HG02852 (cell line): ENCODE measurements around the gene EFNA2.

ENCODE experiments used
- ATAC-seq: cut with Tn5 transposase; IDR thresholded peaks from one replicate; pipeline ENCODE4 v1.9.1; 2021; ENCODE audit warnings: mild to moderate bottlenecking, moderate library complexity; ENCODE audit not compliant: unreplicated experiment

The EFNA2 gene

DNA sequence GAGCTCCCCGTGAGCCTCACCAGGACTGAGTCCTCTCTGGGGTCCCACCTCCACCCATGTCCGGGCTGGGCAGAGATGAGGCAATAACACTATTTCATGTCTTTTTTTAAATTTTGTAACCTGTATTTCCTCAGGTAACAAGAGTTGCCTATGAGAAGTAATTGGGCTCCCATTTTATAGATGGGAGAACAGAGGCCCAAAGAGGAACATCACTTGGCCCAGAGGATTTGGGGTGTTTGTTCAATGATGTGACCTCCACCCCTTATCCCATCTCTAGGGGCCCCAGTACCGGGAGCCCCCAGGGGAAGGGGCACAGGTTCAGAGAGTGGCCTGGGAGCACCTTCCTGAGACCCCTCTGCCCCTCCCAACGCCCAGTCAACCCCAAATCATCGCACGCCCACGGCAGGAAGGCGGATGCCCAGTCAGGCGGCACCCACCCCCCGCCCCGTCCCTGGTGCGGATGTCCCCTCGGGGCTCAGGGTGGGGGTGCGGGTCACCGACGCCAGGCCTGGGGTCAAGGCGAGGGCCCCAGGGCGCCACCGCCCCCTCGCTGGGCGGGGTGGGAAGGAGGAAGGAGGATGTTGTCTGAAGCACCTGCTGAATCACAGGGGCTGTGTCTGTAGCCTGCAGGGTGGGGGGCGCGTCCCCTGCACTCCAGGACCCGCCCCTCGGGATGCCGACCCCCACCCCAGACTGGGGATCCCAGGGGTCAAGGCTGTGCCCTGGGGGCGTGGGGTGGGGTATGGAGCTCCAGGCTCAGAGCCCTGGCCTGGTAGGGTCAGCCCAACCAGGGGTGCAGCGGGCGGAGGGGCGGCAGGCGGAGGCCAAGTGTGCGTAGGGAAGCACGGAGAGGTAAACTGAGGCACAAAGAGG is 25.6 kb upstream of the EFNA2 start:
- ATAC-seq, result peak; percentile 4

DNA sequence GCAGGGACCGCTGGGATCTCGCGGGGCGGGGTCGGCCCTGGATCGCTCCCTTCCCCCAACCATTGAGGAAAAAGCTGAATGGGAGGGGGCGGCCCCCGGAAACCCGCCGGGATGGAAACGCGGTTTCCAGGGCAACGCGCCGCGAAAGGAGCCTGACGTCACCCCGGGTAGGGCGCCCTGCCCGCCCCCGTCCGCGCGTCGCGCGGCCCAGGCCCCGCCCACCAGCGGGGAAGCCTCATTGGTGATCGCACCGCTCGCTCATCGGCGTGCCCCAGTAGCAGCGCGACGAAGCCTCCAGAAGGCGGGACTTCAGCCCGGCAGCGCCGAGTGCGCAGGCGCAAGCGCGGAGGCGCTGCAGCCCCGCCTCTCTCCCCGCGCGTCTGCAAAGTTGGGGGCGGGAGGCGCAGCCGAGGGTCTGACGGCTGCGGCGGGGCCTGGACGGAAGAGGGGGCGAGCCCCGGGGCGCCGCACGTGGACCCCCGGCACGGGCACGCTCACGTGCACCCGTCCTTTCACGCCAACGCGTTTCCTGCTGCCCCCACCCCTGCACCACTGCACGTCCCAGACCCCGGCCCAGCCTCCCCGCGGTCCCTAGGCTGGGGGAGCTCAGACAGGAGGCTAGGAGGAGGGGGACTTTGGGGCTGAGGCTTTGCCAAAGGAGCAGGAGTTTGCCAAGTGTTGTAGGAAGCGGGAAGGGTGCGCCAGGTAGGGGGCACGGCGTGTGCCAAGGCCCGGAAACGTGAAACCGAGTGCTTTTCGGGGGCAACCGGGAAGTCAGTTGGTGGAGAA is 24.7 kb upstream of the EFNA2 start:
- ATAC-seq, result peak; percentile 53

DNA sequence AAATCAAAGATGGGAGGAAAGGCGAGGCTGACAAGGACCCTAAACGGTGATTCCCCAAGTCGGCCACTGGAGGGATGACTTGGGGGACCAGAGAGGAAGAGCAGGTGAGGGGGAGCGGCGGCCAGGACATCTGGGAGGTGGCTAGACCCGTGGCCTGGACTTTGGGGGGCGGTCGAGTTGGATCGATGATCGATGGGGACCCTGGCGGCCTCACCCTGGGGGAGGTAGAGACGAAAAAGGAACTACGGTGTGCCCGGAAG is 24.2 kb upstream of the EFNA2 start:
- ATAC-seq, result no peak

DNA sequence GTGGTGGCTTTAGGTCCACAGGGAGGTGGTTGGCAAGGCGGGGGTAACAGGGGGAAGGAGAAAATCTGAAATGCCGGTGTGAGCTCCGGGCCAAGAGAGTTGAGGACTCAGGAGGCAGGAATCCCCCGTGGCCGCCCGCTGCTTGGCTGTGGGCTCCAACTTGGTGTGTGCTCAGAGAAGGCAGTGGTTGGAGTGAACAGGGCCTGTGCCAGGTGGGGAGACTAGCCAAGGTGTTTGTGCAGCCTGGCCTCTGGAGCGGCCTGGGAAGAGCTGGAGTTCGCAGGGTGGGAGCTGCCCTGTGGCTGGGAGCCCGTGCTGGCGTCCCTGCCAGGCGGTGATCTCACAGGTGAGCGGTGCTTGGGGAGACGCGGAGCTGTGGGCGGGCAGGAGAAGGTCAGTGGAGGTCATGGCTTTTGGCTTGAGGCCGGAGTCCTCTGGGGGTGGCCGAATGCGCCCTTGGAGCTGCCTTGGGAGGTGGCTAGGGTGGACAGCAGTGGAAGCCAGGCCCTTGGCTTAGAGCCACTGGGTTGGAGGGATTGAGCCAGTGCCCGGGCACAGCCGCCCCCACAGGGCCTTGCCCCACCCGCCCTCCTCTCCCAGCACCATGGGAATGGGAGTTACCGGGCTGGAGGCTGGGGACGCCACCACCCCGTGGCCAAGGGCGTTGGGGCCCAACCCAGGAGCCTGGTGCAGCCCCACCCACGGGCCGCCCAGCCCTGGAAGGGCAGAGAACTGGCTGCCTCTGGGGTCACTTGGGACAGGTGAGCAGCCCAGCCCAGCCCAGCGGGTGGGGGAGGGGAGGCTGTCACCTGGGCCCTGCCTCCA is 23.7 kb upstream of the EFNA2 start:
- no peak for ATAC-seq

DNA sequence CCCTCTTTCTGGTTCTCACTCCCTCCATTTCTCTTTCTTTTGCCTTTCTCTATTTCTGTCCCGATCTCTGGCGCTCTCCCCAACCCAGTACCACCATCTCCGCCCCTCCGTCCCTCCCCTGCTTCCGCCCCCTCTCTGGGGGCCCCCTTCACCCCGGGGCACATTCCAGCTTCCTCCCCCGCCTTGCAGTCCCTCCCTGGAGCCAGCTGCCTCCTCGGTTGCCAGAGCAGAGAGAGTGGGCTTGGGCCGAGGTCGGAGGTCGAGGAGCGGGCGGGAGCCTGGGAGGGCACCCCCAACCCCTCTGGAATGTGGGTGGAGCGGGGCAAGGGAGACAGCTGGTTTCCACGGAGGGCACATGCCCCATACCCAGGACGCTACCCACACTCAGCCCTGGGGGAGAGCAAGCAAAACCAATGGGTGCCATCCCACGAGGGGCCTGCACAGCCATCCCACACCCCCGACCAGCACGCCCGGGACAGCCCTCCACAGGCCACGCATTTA is 23.0 kb upstream of the EFNA2 start:
- ATAC-seq, result no peak

DNA sequence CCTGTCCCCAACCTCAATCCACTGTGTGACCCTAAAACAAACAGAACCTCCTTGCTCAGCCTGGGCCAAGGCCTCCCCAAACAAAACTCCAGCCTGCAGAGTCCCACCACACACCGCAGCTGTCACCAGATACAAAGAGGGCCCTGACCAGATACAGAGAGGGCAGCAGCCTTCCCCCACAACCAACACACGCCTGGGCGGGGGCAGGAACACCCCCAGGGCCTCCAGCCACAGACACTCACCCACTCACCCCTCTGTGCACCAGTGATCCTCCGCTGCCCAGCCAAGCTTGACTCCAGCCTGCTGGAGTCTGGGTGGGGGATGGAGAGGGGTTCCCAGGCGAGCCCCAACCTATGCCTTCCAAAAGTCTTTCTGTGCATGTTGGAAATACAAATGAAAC is 22.5 kb upstream of the EFNA2 start:
- ATAC-seq, result no peak

DNA sequence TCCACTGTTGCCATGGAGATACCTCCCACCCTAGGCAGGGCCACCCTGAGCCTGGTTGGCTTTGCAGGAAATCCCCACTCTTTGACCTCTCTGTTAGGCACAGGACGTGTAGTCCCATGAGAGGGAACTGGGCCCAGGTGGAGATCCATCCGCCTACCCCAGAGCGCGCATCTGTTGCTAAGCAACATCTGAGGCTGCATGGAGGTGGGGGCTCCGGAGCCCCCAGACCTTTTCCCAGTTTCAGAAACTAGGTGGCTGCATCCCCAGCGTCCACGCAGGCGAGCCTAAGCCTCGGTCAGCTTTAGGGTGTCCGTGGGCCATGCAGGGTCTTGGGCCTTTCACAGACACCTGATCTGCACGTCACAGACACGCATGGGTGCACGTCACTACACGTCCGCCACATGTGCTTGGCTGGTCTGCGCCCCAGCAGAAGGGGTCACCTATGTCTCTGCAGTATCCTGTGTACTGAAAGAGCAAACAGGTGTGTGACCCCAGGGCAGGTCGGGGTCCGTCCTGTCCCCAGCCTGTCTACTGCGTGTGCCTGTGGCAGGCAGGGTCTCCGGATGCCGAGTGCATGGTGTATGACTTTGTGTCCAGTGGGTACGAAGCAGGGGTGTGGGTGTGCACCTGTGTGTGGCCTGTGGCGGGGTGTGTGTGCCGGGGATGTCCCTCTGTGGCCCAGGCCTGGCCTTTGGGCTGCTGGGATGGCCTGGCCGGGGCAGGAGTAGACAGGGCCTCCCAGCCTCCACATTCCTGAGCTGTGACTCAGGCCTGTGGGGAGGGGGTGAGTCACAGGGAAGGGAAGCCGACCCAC is 20.7 kb upstream of the EFNA2 start:
- ATAC-seq, result no peak

DNA sequence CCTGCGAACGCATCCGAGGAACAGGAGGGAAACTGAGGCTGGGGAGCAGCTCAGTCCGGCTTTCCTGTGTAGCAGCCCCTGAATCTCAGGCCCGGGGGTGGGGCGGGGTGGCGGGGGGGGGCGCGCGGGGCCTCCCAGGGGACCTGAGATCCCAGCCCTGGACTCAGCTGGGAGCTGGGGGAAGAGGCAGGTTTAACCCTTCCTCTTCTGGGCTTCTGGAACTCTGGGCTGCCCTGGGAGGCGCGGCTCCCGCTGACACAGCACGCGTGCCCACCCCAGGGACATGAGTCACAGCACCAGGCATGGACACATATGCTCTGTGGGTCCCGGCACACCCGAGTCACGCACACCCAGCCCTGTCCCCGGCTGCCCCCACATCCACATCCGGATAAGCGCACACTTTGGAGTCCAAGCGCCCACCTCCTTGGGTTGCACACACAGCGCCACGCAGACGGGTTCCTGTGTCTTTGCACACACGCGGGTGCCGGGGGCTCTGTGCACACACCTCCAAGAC is 20.0 kb upstream of the EFNA2 start:
- no peak for ATAC-seq

DNA sequence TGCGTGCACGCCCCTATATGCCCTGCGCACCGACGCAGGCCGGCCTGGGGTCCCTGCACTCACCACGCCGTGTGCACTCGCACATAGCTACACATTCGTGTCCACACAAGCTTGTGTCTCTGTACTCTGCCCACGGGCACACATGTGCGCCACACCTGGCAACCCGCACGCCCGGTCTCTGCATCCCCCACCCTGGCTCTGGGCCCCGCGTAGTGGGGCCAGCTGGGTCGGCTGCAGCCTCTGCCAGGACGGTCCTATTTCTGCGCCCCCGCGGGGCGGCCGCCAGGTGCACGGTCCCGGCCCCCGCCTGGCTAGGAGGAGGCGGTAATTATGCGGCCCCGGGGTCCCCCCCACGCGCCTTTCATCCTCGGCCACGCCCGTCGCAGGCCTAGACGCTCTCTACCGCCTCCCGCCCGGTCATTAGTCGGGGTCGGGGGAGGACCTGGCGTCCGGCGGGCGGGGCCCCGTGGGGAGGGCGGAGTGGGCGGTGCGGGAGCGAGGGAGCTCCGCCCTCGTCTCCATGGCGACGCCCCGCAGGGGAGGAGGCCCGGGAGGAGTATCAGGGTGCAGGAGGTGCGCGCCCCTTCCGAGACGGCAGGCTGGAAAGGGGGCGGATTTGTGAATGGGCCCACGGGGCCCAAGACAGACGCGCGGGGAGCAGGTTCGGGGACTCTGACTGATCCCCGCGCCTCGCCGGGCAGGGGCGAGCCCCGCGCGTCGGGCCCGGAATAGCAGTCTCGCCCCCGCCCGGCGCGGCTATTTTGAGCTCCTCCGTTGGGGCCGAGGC is 19.4 kb upstream of the EFNA2 start:
- ATAC-seq, result peak; percentile 31

DNA sequence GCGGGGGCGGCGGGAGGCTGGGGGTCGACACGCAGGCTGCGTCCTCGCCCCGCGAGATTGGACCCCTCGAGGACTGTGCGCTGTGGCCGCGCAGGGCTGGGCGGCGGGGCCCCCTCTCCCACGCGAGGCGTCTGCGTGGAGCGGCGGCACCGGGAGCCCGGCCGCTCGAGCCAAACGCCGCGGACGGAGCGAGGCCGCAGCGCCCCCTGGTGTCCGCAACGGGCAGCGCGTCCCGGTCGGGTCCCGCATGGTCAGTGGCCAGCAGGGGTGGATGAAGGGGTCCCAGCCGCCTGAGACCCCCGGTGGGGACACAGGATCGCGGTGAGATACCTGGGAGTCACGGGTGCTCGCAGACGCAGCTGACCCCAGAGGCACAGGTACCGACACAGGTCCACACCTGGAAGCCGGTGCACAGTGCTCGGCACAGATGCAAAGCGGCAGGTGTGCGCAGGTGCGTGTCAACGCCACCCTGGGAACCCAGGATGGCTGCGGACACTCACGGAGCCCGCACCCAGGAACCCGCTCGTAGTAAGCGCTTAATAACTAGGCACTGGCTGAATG is 18.7 kb upstream of the EFNA2 start:
- ATAC-seq, result peak; percentile 20

DNA sequence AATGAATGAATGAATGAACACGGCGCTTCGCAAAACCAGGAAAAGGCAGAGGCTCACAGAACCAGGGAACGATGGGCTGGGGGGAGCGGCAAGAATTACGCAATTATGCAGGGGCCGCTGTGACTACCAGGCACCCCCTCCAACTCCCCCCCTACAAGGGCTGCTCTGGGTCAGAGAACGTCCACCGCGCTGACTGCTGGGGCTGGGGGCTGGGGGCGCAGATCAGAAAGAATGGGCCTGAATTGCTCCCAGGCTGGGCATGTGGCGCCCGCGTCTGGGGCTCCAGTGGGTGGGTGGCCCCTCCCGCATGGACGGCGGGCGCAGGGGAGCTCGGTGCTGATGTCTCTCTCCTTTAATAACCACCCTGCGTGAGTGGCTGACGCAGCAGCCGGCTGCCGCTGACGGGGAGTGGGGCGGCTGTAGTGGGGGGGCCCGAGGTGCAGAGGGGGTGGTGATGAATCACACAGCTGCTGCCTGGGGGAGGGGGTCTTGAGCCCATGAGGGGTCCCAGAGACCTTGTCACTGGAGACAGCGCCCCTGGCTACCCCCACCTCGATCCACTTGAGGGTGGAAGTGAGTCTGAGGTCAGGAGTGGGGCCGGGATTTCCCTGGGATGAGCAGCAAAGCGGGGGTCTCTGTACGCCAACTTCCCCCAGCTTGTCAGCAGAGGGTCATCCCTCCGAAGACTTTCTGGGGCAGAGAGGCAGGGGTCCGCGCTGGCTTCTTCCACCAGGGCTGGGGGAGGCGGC is 18.0 kb upstream of the EFNA2 start:
- ATAC-seq, result no peak

DNA sequence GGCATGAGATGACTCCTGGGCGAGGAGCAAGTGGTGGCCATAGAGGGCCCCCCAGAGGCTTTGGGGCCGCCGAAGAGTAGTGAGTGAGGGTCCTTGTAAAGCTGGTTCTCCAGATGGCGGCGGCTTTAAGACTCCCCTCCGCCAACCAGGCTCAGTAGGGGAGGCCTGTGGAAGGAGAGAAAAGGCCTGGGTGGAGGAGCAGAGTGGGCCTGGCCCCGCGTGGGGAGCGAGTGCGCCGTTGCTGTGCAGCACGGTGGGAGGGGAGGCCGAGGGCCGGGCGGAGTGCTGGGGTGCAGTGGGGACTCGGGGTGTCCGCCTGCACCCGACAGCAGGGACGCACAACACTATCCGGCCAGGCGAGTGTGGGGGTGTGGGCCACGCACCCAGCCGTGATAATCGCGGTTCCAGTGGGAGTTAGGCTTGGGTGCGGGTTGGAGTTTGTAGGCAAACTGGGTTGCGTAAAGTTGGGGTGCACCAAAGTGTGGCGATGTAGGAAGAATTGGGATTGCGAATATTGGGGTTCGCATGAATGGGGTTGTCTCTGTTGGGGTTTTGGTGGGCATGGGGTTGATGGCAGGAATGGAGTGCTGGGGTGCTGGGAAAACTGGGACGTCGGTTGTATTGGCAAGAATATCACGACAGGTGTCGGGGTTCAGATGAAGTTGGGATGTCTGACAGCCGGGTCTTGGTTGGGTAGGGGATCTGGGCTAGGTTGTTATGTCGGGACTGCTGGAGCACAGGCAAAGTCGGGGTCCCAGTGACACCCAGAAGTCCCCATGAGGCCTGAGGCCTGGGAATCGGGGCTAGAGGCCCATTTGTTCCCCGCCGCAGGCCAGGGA is 17.2 kb upstream of the EFNA2 start:
- ATAC-seq, result no peak

DNA sequence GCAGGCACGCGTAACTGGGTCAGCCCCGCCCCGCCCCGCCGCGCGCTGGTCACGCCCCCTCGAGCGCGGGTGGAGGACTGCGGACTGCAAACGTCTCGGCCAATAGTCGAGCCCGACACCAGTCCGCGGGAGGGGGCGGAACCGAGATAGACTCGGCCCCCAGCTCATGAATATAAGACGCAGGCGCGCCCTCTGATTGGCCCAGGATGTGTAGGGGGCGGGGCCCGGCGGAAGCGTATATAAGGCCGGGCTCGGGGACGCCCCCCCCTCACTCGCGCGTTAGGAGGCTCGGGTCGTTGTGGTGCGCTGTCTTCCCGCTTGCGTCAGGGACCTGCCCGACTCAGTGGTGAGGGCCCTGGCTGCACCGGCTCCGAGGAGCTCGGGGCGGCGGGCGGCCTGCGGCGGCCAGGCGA is 16.6 kb upstream of the EFNA2 start, which contains the start of gene CIRBP:
TSS of gene CIRBP (plus strand) at position 268 of the 413 bp plus-strand sequence. CDS start 1,602 bp downstream, outside the sequence.
- ATAC-seq, result peak; percentile 55

DNA sequence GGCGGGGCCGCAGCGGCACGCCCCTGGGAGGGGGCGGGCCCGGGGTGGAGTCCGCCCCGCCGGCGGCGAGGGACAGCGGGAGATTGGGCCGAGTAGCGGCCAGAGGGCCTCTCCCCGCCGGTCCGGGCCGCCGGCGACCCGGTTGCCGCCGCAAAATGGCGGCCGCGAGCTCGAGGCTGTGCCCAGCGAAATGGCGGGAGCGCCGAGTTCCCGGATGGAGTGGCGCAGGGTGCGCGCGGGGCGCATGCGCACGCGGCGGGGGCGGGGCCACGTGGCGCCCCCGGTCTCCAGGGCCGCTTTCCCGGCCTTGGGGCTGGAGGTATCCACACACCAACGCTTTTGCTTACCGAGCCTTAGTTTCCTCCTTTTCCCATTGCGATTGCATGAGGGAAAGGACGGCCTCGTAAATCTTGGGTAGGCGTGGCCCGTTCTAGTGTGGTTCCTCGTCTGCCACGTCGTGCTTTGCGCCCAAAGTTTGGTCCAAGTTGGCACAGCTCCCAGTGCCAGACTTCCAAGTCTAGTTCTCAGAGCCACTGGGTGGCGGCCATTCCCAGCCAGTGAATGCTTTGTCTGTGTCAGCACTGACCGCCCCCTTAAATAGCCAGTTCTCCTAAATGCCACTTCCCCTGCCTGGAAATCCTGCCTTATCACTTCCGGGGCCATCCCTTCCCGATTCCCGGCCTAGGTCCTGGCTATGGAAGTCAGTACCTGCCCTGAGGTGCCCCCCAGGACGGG is 16.0 kb upstream of the EFNA2 start:
- peak; percentile 26 for ATAC-seq

DNA sequence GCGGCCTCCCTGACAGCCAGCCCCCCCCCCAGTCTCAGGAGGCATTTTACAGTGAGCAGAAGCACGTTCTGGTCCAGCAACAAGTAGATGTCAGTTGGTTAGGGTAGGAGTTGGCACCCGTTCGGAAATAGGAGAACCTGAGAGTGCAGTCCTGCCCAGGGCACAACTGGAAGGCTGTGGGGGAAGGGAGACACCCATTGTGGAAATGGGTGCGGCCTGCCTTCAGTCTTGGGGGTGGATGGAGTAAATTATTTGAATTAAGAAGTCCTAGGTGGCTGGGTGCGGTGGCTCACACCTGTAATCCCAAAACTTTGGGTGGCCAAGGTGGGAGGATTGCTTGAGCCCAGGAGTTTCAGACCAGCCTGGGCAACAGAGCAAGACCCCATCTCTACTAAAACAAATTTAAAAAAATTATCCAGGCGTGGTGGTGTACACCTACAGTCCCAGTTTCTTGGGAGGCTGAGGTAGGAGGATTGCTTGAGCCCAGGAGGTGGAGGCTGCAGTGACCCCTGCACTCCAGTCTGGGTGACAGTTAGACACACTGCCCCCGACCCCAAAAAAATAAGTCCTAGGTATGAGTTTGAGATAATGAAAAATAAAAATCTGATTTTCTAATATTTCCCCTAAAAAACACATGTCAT is 15.3 kb upstream of the EFNA2 start:
- ATAC-seq, result no peak

DNA sequence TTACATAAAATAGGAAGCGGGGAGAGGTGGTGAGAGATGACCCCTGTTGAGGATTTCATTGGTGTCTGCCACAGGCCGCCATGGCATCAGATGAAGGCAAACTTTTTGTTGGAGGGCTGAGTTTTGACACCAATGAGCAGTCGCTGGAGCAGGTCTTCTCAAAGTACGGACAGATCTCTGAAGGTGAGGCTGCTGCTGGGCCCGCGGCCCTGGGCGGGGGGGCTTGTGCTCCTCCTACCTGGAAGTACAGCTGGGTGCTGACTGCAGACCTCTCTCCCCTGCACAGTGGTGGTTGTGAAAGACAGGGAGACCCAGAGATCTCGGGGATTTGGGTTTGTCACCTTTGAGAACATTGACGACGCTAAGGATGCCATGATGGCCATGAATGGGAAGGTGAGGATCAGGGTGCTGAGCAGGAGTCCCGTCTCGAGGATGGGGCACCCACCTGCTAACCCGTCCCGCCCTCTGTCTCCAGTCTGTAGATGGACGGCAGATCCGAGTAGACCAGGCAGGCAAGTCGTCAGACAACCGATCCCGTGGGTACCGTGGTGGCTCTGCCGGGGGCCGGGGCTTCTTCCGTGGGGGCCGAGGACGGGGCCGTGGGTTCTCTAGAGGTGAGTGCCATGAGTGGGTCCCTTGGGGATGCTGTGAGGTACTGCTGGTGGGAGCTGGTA is 14.7 kb upstream of the EFNA2 start:
- ATAC-seq, result no peak
